ENCODE measurements around the gene NCEH1. TPM values are rescaled to one million over a fixed set of nuclear protein-coding genes. Genes with fewer than 3 reads are reported as not detected.

NCEH1 gene
- total and polyA plus RNA-seq, 9 of the 15 experiments (the other 6 are each of a cell fraction or from before 2014, with no cell fraction given): 1.3 to 5.0 (median 2.8) TPM

- TF ChIP-seq MYNN (IDR thresholded peaks at IDR 0.05) (no peak), MYNN (CRISPR knock-in tag; IDR thresholded peaks at IDR 0.05) (no peak), ARHGAP35 (IDR thresholded peaks at IDR 0.05; ENCODE audit: partially characterized antibody) (no peak), ZNF77 (CRISPR knock-in tag; IDR thresholded peaks at IDR 0.05) (no peak), DEAF1 (CRISPR knock-in tag; IDR thresholded peaks at IDR 0.05) (peak; percentile 37; the same call in 1 of the 2 replicates), STAT5B (CRISPR knock-in tag; IDR thresholded peaks at IDR 0.05) (no peak), HIVEP1 (CRISPR knock-in tag; IDR thresholded peaks at IDR 0.05) (0 out of 2 replicates have a peak, but pooled peaks have one; percentile 24), FOSL1 (tag; conservative IDR thresholded peaks at IDR 0.05) (peak; percentile 56; the same call in 1 of the 2 replicates), ZNF316 (IDR thresholded peaks at IDR 0.05) (no peak), HBP1 (CRISPR knock-in tag; IDR thresholded peaks at IDR 0.05) (no peak), AFF1 (IDR thresholded peaks at IDR 0.05; ENCODE audit: low read depth in 1 of 2, partially characterized antibody in 2 of 2) (peak in 1 of 2 experiments; percentile 53), RBM15 (IDR thresholded peaks at IDR 0.05; ENCODE audit: insufficient read depth, low read length) (no peak), RCOR1 (IDR thresholded peaks at IDR 0.05; ENCODE audit: borderline replicate concordance in 1 of 2, low read depth in 2 of 2, low read length in 2 of 2) (peak in 1 of 2 experiments; percentile 87; a peak in 1 of 4 replicates), JUN (IDR thresholded peaks at IDR 0.05; ENCODE audit: borderline replicate concordance, low read depth, low read length) (peak; percentile 51; the same call in 1 of the 2 replicates), JUN (CRISPR knock-in tag; IDR thresholded peaks at IDR 0.05; ENCODE audit: borderline replicate concordance) (no peak), ZNF445 (CRISPR knock-in tag; IDR thresholded peaks at IDR 0.05; ENCODE audit: low read depth) (no peak), PHF8 (IDR thresholded peaks at IDR 0.05; ENCODE audit: borderline replicate concordance, low read length) (peak; percentile 80; the same call in 1 of the 2 replicates)
- TF ChIP-seq, protein P1, sequence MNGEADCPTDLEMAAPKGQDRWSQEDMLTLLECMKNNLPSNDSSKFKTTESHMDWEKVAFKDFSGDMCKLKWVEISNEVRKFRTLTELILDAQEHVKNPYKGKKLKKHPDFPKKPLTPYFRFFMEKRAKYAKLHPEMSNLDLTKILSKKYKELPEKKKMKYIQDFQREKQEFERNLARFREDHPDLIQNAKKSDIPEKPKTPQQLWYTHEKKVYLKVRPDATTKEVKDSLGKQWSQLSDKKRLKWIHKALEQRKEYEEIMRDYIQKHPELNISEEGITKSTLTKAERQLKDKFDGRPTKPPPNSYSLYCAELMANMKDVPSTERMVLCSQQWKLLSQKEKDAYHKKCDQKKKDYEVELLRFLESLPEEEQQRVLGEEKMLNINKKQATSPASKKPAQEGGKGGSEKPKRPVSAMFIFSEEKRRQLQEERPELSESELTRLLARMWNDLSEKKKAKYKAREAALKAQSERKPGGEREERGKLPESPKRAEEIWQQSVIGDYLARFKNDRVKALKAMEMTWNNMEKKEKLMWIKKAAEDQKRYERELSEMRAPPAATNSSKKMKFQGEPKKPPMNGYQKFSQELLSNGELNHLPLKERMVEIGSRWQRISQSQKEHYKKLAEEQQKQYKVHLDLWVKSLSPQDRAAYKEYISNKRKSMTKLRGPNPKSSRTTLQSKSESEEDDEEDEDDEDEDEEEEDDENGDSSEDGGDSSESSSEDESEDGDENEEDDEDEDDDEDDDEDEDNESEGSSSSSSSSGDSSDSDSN (IDR thresholded peaks at IDR 0.05; ENCODE audit: borderline replicate concordance in 1 of 2, low read depth in 2 of 2, low read length in 2 of 2): peak; percentile 8 to 31; a peak in 1 of 4 replicates
Observed at GRCh38 chr3:172710664-172711453, at the start of gene NCEH1 (continued).
